ENCODE measurements around the gene HPS1.

GRCh38 chr10:98433371-98433770 is 13.4 kb downstream of the HPS1 start:
- TF ChIP-seq, protein P1, sequence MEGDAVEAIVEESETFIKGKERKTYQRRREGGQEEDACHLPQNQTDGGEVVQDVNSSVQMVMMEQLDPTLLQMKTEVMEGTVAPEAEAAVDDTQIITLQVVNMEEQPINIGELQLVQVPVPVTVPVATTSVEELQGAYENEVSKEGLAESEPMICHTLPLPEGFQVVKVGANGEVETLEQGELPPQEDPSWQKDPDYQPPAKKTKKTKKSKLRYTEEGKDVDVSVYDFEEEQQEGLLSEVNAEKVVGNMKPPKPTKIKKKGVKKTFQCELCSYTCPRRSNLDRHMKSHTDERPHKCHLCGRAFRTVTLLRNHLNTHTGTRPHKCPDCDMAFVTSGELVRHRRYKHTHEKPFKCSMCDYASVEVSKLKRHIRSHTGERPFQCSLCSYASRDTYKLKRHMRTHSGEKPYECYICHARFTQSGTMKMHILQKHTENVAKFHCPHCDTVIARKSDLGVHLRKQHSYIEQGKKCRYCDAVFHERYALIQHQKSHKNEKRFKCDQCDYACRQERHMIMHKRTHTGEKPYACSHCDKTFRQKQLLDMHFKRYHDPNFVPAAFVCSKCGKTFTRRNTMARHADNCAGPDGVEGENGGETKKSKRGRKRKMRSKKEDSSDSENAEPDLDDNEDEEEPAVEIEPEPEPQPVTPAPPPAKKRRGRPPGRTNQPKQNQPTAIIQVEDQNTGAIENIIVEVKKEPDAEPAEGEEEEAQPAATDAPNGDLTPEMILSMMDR (conservative IDR thresholded peaks at IDR 0.05), result no peak
- TF ChIP-seq ZFX (IDR thresholded peaks at IDR 0.05), result no peak

All from C4-2B (cell line).